Thymus (tissue), 11 donors: ENCODE data around the gene TAF1A. TPM values are rescaled to one million over a fixed set of nuclear protein-coding genes. Genes with fewer than 3 reads are reported as not detected.

ENCODE experiments used
- DNase-seq, 9 donors: peaks; one replicate each; pipeline ENCODE4 v3.0.0-alpha.2; 2013; ENCODE audit warnings: low spot score in 9 of 9, low read depth in 6 of 9, missing footprints in 1 of 9
- H3K27ac ChIP-seq, 2 donors: one replicate each; pipeline ENCODE4 v1.5.1; 2013; ENCODE audit warnings: control low read depth in 1 of 2, low read depth in 1 of 2, low read length in 1 of 2, mild to moderate bottlenecking in 1 of 2, moderate library complexity in 1 of 2
- H3K27me3 ChIP-seq, 2 donors: one replicate each; pipeline ENCODE4 v1.5.1; 2013; ENCODE audit warnings: low read length in 1 of 2; ENCODE audit not compliant: control insufficient read depth in 2 of 2, insufficient read depth in 1 of 2
- H3K36me3 ChIP-seq, 2 donors: one replicate each; pipeline ENCODE4 v1.5.1; 2013; ENCODE audit warnings: low read length in 1 of 2, mild to moderate bottlenecking in 1 of 2, moderate library complexity in 1 of 2; ENCODE audit not compliant: control insufficient read depth in 2 of 2, insufficient read depth in 2 of 2
- H3K4me1 ChIP-seq, 2 donors: one replicate each; pipeline ENCODE4 v1.5.1; 2013; ENCODE audit warnings: low read length in 2 of 2; ENCODE audit not compliant: control insufficient read depth in 2 of 2, insufficient read depth in 2 of 2
- H3K4me3 ChIP-seq, 2 donors: one replicate each; pipeline ENCODE4 v1.5.1; 2013; ENCODE audit warnings: low read length in 2 of 2, control low read depth in 1 of 2, mild to moderate bottlenecking in 1 of 2
- H3K9me3 ChIP-seq, 2 donors: one replicate each; pipeline ENCODE4 v1.5.1; 2013; ENCODE audit warnings: low read length in 1 of 2, mild to moderate bottlenecking in 1 of 2; ENCODE audit not compliant: control insufficient read depth in 2 of 2, insufficient read depth in 1 of 2
- WGBS: extraction: QIAGEN DNeasy Blood & Tissue Kit; methylation state at CpG from one replicate; pipeline ENCODE4 v1.1.7; 2013; 5-methylcytosine and 5-hydroxymethylcytosine counted together
- polyA plus RNA-seq: library from polyadenylated mRNA; stranded (reverse); fragments of 200-250 nt; gene quantifications from one replicate; pipeline ENCODE4 v1.2.3, GENCODE V29; 2013
- total RNA-seq: library from RNA; stranded (reverse); fragments of 120-200 nt; gene quantifications from one replicate; pipeline ENCODE4 v1.2.4, GENCODE V29; 2013
- donor health status: healthy.

TAF1A gene
- total and polyA plus RNA-seq, 2 donors: 2.9 to 8.5 TPM

DNA sequence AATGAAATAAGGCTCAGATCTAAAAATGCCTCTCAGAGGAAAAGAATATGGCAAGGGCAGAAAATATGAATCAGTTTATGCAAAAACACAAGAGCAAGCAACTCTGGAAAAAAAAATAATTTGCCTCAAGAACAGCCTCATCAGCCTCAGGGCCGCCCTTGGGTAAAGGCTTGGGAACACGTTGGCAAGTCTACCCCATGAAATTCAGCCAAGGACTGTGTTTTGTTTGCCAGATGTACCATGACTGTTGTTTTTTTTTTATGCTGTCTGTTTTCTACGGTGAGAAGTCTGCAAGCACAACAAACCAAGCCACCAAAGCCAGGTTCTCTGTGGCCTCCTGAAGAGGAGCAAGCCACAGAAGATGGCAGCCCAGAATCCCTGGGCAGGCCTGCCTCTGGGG, 59.8 kb downstream of the TAF1A start:
- Histone ChIP-seq H3K9me3 (no peaks in the 10 kb centered on the region), H3K27me3 (no peaks in the 10 kb centered on the region), H3K27ac (no peak overlapping the region), H3K36me3 (no peaks in the 10 kb centered on the region), H3K4me3 (no peak overlapping the region), H3K4me1 (no peaks in the 10 kb centered on the region)
- WGBS: 81% methylated on average over 3 of the region's 3 CpGs
- DNase-seq: no peak

- no peak overlapping the region for H3K4me3 ChIP-seq
- WGBS: 96% methylated on average over 3 of the region's 3 CpGs
- no peaks in the 10 kb centered on the region for H3K27me3 ChIP-seq
- H3K36me3 ChIP-seq: no peaks in the 10 kb centered on the region
- DNase-seq: no peak
- H3K27ac ChIP-seq: no peak overlapping the region
- H3K4me1 ChIP-seq: no peaks in the 10 kb centered on the region
- H3K9me3 ChIP-seq: no peaks in the 10 kb centered on the region
Measured at GRCh38 chr1:222529181-222529580, 60.6 kb downstream of the TAF1A start.

- no peaks in the 10 kb centered on the region for H3K27me3 ChIP-seq
- no peaks in the 10 kb centered on the region for H3K9me3 ChIP-seq
- H3K4me1 ChIP-seq: no peaks in the 10 kb centered on the region
- no peaks in the 10 kb centered on the region for H3K36me3 ChIP-seq
- H3K27ac ChIP-seq: no peak overlapping the region
- H3K4me3 ChIP-seq: no peak overlapping the region
- whole genome bisulfite sequencing: 57% methylated on average over 2 of the region's 2 CpGs
- no peak for DNase-seq
Measured at GRCh38 chr1:222525951-222526350, 63.8 kb downstream of the TAF1A start.

DNA sequence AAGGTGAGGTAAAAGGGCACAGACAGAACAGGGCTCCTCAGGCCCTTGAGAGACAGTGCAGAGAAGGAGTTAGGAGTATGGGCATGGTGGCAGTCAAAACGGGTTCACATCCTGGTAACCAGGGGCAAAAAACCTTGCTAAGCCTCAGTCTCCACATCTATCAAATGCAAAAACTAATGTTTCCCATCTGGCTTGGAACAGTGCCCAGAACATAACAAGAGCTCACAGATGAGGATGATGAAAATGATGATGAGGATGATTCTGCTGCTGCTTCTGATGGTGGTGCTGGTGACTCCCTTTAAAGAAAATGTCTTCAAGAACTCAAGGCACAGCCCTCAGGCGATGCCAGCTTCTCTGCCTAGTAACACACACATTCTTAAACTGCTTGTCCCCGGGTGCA, 65.9 kb downstream of the TAF1A start:
- 67% methylated on average over 3 of the region's 3 CpGs for WGBS
- no peaks in the 10 kb centered on the region for H3K4me1 ChIP-seq
- no peaks in the 10 kb centered on the region for H3K9me3 ChIP-seq
- H3K27ac ChIP-seq: no peak overlapping the region
- H3K36me3 ChIP-seq: no peaks in the 10 kb centered on the region
- H3K27me3 ChIP-seq: no peaks in the 10 kb centered on the region
- DNase-seq: no peak
- no peak overlapping the region for H3K4me3 ChIP-seq

DNA sequence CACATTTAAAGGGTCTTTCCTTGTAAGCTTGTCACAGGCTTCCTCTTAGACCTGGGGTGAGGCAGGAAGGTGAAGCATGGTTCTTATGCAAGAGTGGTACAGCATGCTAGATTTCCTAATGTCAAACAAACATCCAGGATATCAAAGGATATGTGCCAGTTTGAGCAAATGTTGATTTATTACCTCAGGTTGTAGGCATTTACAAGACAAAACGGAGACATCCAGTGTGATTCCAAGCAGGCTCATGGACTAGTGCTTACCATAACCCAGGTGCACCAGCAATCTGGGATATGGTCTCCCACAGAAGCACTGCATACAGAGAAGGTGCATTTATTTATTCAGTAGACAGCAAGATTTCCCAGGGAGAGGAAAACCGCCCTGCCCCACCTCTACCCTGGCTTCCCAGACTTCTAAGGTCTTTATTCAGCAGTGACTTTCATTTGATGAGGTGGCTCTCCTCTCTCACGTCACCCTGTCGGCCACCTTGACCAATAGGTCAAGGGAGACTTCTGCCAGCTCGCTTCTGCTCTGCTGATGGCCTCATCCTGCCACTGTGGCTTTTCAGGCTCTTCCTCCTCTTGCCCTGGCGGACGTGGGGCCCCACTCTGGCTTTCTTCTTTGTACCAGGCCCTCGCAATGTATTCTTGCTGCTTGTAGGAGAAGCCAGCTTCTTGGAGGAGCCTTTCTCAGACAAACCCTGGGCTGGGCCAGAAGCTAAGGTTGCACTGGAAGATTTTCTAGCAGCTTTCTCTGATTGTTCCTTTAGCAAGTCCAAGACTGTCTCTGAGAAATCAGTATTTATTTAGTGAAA, 67.4 kb downstream of the TAF1A start:
- Histone ChIP-seq H3K9me3 (no peaks in the 10 kb centered on the region), H3K4me1 (no peaks in the 10 kb centered on the region), H3K27ac (no peak overlapping the region), H3K36me3 (no peaks in the 10 kb centered on the region), H3K27me3 (no peaks in the 10 kb centered on the region), H3K4me3 (no peak overlapping the region)
- no peak for DNase-seq
- 90% methylated on average over 8 of the region's 8 CpGs for WGBS

- H3K27me3 ChIP-seq: no peaks in the 10 kb centered on the region
- H3K4me3 ChIP-seq: no peak overlapping the region
- H3K27ac ChIP-seq: no peak overlapping the region
- no peak for DNase-seq
- WGBS: 95% methylated on average over 7 of the region's 7 CpGs
- H3K36me3 ChIP-seq: no peaks in the 10 kb centered on the region
- H3K4me1 ChIP-seq: no peaks in the 10 kb centered on the region
- no peaks in the 10 kb centered on the region for H3K9me3 ChIP-seq
Measured at GRCh38 chr1:222521299-222522104, 68.2 kb downstream of the TAF1A start.

Other genes with a start within 250 kb of the TAF1A start
- gene HHIPL2, start 41.8 kb downstream of the TAF1A start, total RNA-seq: 0.33 TPM
- 0.57 TPM for gene HHIPL2, start 41.8 kb downstream of the TAF1A start, polyA plus RNA-seq
- 35.8 TPM for gene MIA3, start 28.2 kb upstream of the TAF1A start, total RNA-seq
- 33.1 TPM for gene MIA3, start 28.2 kb upstream of the TAF1A start, polyA plus RNA-seq
- 20.4 TPM for gene AIDA, start 122.6 kb upstream of the TAF1A start, total RNA-seq
- gene AIDA, start 122.6 kb upstream of the TAF1A start, polyA plus RNA-seq: 54.0 TPM
- gene BROX, start 122.6 kb upstream of the TAF1A start, total RNA-seq: 27.5 TPM
- gene BROX, start 122.6 kb upstream of the TAF1A start, polyA plus RNA-seq: 35.8 TPM
- gene FAM177B, start 147.3 kb upstream of the TAF1A start, total RNA-seq: 0.42 TPM
- 1.8 TPM for gene FAM177B, start 147.3 kb upstream of the TAF1A start, polyA plus RNA-seq
- gene DISP1, start 225.1 kb upstream of the TAF1A start, total RNA-seq: 2.0 TPM
- 2.2 TPM for gene DISP1, start 225.1 kb upstream of the TAF1A start, polyA plus RNA-seq